ENCODE measurements around the gene FZR1. TPM values are rescaled to one million over a fixed set of nuclear protein-coding genes. Genes with fewer than 3 reads are reported as not detected.

FZR1 gene
- total RNA-seq, 4 donors from 2014 or later, result 18.6 to 31.8 (median 25.7) TPM

DNA sequence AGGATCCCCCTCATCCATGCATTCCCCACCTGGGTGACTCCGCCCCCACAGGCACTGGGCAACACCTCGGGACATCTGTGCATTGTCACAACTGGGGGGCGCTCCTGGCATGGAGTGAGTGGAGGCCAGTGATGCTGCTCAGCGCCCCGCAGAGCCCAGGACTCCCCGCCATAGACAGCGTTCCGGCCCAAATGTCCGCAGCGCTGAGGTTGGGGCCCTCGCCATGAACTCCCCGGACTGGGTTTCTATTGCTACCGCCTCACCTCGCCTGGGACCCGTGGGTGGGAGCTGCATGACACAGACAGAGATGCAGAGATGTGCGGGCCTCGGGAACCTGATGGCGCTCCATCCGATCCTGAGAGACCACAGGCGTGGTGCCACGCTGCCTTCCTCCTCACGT is 4.6 kb downstream of the FZR1 start:
- Histone ChIP-seq H3K4me3 (no peak overlapping the region), H3K4me1 (peaks cover 0 to 84% (median 12%) of the 10 kb centered on the region in 4 donors), H3K36me3 (peaks cover 0 to 32% (median 0%) of the 10 kb centered on the region in 3 donors), H3K27ac (no peak overlapping the region), H3K27me3 (no peaks in the 10 kb centered on the region), H3K9me3 (no peaks in the 10 kb centered on the region)
- no peak for DNase-seq (ENCODE audit: low spot score in 2 of 2)
- WGBS, 2 donors, result 85 to 94% methylated on average over 13 to 17 of the region's 22 CpGs
- no peak for TF ChIP-seq EP300 (IDR thresholded peaks at IDR 0.05)
- TF ChIP-seq, protein P1, sequence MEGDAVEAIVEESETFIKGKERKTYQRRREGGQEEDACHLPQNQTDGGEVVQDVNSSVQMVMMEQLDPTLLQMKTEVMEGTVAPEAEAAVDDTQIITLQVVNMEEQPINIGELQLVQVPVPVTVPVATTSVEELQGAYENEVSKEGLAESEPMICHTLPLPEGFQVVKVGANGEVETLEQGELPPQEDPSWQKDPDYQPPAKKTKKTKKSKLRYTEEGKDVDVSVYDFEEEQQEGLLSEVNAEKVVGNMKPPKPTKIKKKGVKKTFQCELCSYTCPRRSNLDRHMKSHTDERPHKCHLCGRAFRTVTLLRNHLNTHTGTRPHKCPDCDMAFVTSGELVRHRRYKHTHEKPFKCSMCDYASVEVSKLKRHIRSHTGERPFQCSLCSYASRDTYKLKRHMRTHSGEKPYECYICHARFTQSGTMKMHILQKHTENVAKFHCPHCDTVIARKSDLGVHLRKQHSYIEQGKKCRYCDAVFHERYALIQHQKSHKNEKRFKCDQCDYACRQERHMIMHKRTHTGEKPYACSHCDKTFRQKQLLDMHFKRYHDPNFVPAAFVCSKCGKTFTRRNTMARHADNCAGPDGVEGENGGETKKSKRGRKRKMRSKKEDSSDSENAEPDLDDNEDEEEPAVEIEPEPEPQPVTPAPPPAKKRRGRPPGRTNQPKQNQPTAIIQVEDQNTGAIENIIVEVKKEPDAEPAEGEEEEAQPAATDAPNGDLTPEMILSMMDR (IDR thresholded peaks at IDR 0.05), result no peak
- no peak for TF ChIP-seq POLR2A (IDR thresholded peaks at IDR 0.05)

DNA sequence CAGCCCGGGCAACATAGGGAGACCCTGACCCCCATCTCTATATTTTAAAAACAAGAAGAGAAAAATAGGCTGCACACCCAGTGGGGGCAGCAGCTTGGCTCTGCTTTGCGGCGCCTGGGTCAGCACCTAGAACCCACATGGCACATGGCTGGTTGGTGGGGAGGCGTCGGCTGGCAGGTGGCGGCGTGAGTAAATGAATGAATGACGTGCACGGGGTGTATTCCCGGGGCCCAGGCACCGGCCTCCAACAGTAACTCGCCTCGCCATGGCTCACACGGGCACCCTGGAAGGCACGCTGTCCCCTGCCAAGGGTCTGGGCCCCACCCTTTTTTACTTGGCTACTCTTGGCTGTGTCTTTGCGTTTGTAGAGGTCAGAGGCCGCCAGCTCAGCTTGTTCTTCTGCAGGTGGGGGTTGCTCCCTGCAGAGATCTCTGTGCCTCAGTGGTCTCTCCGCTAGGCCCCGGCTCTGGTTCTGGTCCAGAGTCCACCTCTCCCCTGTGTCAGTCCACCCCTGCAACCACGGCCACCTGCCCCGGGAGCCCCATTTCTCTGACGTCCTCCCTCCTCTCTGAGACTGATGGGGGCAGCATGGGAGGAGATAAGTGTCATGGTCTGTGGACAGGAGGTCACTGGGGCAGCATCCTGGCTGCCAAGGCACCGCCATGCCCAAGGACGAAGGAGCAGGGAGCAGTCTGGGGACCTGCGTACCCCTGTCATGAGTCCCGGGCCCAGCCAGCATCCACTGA is 5.6 kb downstream of the FZR1 start:
- peaks cover 0 to 35% (median 0%) of the 10 kb centered on the region in 3 donors for H3K36me3 ChIP-seq
- no peak overlapping the region for H3K4me3 ChIP-seq
- no peaks in the 10 kb centered on the region for H3K9me3 ChIP-seq
- DNase-seq (ENCODE audit: low spot score in 2 of 2), result no peak
- H3K27ac ChIP-seq, result no peak overlapping the region
- TF ChIP-seq, protein P1 (IDR thresholded peaks at IDR 0.05), result no peak
- TF ChIP-seq POLR2A (IDR thresholded peaks at IDR 0.05), result no peak
- TF ChIP-seq EP300 (IDR thresholded peaks at IDR 0.05), result no peak
- no peaks in the 10 kb centered on the region for H3K27me3 ChIP-seq
- H3K4me1 ChIP-seq, result peaks cover 0 to 93% (median 14%) of the 10 kb centered on the region in 4 donors
- 79 to 86% methylated on average over 24 to 26 of the region's 26 CpGs for WGBS, 2 donors

DNA sequence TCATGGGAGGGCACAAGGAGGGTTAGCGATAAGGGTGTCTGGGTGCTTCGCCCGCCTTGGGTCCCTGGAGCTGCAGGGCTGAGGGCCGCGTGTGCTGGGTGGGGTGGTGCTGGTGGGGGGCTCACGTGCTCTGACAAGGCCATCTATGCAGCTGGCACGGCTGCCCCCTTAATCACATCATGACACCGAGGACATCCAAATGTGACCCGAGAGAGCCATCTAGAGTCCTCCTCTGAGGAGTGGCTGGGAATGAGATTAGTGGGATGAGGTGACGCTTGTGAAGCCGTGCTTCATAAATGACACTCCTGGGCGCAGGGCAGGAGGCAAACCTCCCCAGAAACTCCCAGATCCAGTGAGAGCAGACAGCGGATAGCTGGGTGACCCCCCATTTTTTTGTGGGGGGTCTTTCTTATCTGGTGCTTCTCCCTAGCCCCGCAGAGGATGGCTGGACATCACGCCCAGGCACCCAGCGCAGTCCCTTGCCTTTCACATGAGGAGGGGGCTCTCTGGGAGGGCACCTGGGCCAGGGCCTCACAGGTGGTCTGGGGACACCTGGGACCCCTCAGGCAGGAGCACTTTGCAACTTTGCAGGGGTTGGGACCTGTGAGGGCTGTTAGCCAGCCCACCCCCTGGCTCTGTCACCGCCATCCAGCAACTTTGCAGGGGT is 6.6 kb downstream of the FZR1 start:
- Histone ChIP-seq H3K4me3 (no peak overlapping the region), H3K4me1 (peaks cover 0 to 93% (median 7%) of the 10 kb centered on the region in 4 donors), H3K27me3 (no peaks in the 10 kb centered on the region), H3K9me3 (no peaks in the 10 kb centered on the region), H3K36me3 (peaks cover 0 to 35% (median 0%) of the 10 kb centered on the region in 3 donors), H3K27ac (no peak overlapping the region)
- DNase-seq (ENCODE audit: low spot score in 2 of 2), result no peak
- WGBS, 2 donors, result 81 to 84% methylated on average over 16 to 17 of the region's 17 CpGs
- TF ChIP-seq, protein P1 (IDR thresholded peaks at IDR 0.05), result no peak
- no peak for TF ChIP-seq POLR2A (IDR thresholded peaks at IDR 0.05)
- TF ChIP-seq EP300 (IDR thresholded peaks at IDR 0.05), result no peak

DNA sequence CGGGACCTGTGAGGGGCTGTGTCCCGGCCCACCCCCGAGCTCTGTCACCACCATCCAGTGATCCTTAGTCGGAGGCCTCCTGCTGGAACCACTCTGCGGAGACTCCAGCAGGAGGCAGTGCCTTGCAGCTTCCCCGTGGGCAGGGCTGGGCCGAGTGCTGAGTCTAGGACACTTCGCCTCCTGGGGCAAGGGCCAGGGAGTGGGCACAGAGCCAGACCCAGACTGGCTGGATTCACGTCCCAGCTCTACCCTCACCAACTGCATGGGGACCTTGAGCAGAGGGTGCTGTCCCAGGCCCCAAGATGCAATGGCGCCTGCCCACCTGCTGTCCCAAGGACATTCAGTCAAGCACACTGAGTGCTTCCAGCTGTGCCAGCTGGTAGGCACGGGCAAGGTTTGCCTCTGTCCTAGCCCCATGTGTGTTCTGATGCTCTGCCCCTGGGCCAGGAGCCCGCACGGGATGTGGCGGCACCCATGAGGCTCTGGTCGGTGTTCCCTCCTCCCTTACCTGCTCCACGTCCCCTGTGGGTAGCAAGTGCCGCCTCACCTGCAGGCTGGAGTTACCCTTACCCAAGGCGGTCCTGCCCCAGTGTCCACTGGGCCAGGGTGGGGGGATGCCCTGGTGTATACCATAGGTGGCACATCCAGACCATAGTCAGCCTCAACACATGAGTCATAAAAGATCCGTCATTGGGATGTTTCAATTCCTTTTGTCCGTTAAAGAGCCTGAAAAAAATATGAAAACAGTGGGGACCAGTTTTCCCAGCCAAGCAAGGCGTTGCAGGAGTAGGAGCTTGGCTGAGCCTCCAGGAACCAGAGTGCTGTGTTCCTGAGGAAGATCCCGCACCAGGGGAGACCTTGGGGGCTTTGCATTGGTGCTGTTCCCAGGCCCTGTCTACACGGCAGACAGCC is 7.4 kb downstream of the FZR1 start:
- no peak for DNase-seq (ENCODE audit: low spot score in 2 of 2)
- Histone ChIP-seq H3K27ac (no peak overlapping the region), H3K27me3 (no peaks in the 10 kb centered on the region), H3K9me3 (no peaks in the 10 kb centered on the region), H3K36me3 (peaks cover 0 to 35% (median 0%) of the 10 kb centered on the region in 3 donors), H3K4me3 (no peak overlapping the region), H3K4me1 (peaks cover 0 to 85% (median 5%) of the 10 kb centered on the region in 4 donors)
- WGBS, 2 donors, result 65 to 75% methylated on average over 17 to 22 of the region's 23 CpGs
- TF ChIP-seq, protein P1 (IDR thresholded peaks at IDR 0.05), result no peak
- TF ChIP-seq POLR2A (IDR thresholded peaks at IDR 0.05) (no peak), EP300 (IDR thresholded peaks at IDR 0.05) (no peak)
